ENCODE data around the gene TNFRSF9.

TNFRSF9 gene

GRCh38 chr1:7940745-7941436, at the start of gene TNFRSF9:
Gene TNFRSF9, minus strand, starts transcription at chr1:7940839. Its CDS starts 845 bp downstream, at chr1:7939994.
- Histone ChIP-seq H3K27me3 (ENCODE audit: control insufficient read depth, insufficient read depth, low read length) (peaks cover 46% of the 10 kb centered on the region), H3K4me3 (ENCODE audit: low read depth, low read length) (no peak within 1 kb of the TSS), H3K4me1 (ENCODE audit: control insufficient read depth, insufficient read depth, low read length) (peaks cover 9% of the 10 kb centered on the region; the same call in 1 of the 2 replicates), H3K9ac (ENCODE audit: low read length) (no peak within 1 kb of the TSS), H3K27ac (ENCODE audit: low read depth, low read length) (no peak within 1 kb of the TSS), H3K36me3 (ENCODE audit: control insufficient read depth, insufficient read depth, low read length) (no peaks in the 10 kb centered on the region), H3K9me3 (ENCODE audit: control insufficient read depth, insufficient read depth, low read depth, low read length) (no peaks in the 10 kb centered on the region)

- H3K9me3 ChIP-seq (ENCODE audit: control insufficient read depth, insufficient read depth, low read depth, low read length): no peaks in the 10 kb centered on the region
- no peaks in the 10 kb centered on the region for H3K27me3 ChIP-seq (ENCODE audit: control insufficient read depth, insufficient read depth, low read length)
- peaks cover 12% of the 10 kb centered on the region for H3K4me1 ChIP-seq (ENCODE audit: control insufficient read depth, insufficient read depth, low read length)
- H3K27ac ChIP-seq (ENCODE audit: low read depth, low read length): no peak overlapping the region
- peaks cover 27% of the 10 kb centered on the region for H3K36me3 ChIP-seq (ENCODE audit: control insufficient read depth, insufficient read depth, low read length)
- no peak overlapping the region for H3K9ac ChIP-seq (ENCODE audit: low read length)
- no peak overlapping the region for H3K4me3 ChIP-seq (ENCODE audit: low read depth, low read length)
These were observed 49.3 kb upstream of the TNFRSF9 start for GRCh38 chr1:7989762-7990428.

DNA sequence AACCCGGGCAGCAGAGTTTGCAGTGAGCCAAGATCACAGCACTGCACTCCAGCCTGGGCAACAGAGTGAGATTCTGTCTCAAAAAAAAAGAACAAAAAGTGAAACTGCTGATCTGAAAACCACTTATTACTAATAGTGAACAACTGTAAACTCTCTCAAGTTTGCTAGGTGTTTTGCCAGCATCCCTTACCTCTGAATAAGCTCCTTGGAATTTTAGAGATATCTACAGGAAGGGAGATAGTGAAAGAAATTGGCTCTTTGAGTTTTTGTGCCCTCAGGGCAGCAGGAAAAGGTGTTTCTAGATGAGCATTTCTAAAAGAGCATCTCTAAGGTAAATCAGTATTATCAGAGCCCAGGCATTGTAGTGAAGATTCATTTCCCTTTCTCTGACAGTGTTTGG, 47.9 kb upstream of the TNFRSF9 start:
- no peaks in the 10 kb centered on the region for H3K9me3 ChIP-seq (ENCODE audit: control insufficient read depth, insufficient read depth, low read depth, low read length)
- peaks cover 12% of the 10 kb centered on the region for H3K4me1 ChIP-seq (ENCODE audit: control insufficient read depth, insufficient read depth, low read length)
- no peak overlapping the region; the same call in 1 of the 2 replicates for H3K27ac ChIP-seq (ENCODE audit: low read depth, low read length)
- H3K27me3 ChIP-seq (ENCODE audit: control insufficient read depth, insufficient read depth, low read length): no peaks in the 10 kb centered on the region
- H3K36me3 ChIP-seq (ENCODE audit: control insufficient read depth, insufficient read depth, low read length): peaks cover 40% of the 10 kb centered on the region
- no peak overlapping the region for H3K9ac ChIP-seq (ENCODE audit: low read length)
- no peak overlapping the region for H3K4me3 ChIP-seq (ENCODE audit: low read depth, low read length)

DNA sequence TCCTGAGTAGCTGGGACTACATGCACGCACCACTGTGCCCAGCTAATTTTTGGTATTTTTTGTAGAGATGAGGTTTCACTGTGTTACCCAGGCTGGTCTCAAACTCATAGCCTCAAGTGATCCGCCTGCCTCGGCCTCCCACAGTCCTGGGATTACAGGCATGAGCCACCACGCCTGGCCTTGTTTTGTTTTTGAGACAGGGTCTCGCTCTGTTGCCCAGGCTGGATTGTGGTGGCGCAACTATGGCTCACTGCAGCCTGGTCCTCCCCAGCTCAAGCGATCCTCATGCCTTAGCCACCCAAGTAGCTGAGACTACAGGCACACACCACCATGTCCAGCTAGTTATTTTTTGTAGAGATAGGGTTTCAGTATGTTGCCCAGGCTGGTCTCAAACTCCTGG, 46.9 kb upstream of the TNFRSF9 start:
- H3K9me3 ChIP-seq (ENCODE audit: control insufficient read depth, insufficient read depth, low read depth, low read length): no peaks in the 10 kb centered on the region
- peaks cover 50% of the 10 kb centered on the region for H3K36me3 ChIP-seq (ENCODE audit: control insufficient read depth, insufficient read depth, low read length)
- no peaks in the 10 kb centered on the region for H3K27me3 ChIP-seq (ENCODE audit: control insufficient read depth, insufficient read depth, low read length)
- H3K4me1 ChIP-seq (ENCODE audit: control insufficient read depth, insufficient read depth, low read length): peaks cover 17% of the 10 kb centered on the region
- H3K27ac ChIP-seq (ENCODE audit: low read depth, low read length): no peak overlapping the region
- no peak overlapping the region for H3K9ac ChIP-seq (ENCODE audit: low read length)
- no peak overlapping the region for H3K4me3 ChIP-seq (ENCODE audit: low read depth, low read length)

DNA sequence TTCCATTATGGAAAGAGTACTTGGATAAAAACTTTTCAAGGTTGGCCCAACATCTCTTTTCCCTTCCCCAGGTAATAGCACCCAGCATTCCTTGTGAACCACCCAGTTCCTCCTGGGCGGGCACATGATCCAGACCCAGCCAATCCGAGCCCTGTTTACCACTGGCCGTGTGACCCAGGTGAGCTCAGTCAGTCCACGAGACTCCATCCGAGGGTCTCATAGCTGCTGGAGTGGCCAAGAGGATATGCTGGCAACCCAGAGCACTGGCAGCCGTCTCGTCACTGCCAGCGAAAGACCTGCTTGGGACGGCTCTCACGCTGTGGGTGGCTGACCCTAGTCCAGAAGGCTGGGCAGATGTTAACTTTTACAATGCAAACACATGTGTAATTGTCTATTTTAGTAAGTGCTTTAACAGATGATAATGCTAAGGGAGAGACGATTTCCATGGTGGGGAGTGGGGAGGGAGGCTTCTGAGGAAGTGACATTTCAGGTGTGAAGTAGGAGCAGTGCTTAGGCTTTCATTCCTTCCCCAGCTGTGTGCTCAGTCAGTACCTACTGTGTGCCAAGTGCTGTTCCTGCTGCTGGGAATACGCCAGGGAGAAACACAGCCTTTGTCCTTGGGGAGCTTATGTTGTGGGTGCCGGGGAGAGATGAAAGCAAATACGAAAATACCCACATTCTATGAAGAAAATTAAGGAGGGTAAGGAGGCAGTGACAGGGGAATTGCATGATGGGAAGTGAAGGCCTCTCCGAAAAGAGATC, 45.4 kb upstream of the TNFRSF9 start:
- H3K9me3 ChIP-seq (ENCODE audit: control insufficient read depth, insufficient read depth, low read depth, low read length): no peaks in the 10 kb centered on the region
- H3K4me3 ChIP-seq (ENCODE audit: low read depth, low read length): no peak overlapping the region
- H3K27ac ChIP-seq (ENCODE audit: low read depth, low read length): no peak overlapping the region
- H3K27me3 ChIP-seq (ENCODE audit: control insufficient read depth, insufficient read depth, low read length): no peaks in the 10 kb centered on the region
- peaks cover 10% of the 10 kb centered on the region for H3K4me1 ChIP-seq (ENCODE audit: control insufficient read depth, insufficient read depth, low read length)
- no peak overlapping the region for H3K9ac ChIP-seq (ENCODE audit: low read length)
- peaks cover 56% of the 10 kb centered on the region for H3K36me3 ChIP-seq (ENCODE audit: control insufficient read depth, insufficient read depth, low read length)

- no peaks in the 10 kb centered on the region for H3K27me3 ChIP-seq (ENCODE audit: control insufficient read depth, insufficient read depth, low read length)
- peaks cover 9% of the 10 kb centered on the region for H3K4me1 ChIP-seq (ENCODE audit: control insufficient read depth, insufficient read depth, low read length)
- no peak overlapping the region for H3K27ac ChIP-seq (ENCODE audit: low read depth, low read length)
- no peak overlapping the region for H3K4me3 ChIP-seq (ENCODE audit: low read depth, low read length)
- H3K36me3 ChIP-seq (ENCODE audit: control insufficient read depth, insufficient read depth, low read length): peaks cover 59% of the 10 kb centered on the region
- no peaks in the 10 kb centered on the region for H3K9me3 ChIP-seq (ENCODE audit: control insufficient read depth, insufficient read depth, low read depth, low read length)
- H3K9ac ChIP-seq (ENCODE audit: low read length): no peak overlapping the region
These were observed 44.2 kb upstream of the TNFRSF9 start for GRCh38 chr1:7984811-7985210.

DNA sequence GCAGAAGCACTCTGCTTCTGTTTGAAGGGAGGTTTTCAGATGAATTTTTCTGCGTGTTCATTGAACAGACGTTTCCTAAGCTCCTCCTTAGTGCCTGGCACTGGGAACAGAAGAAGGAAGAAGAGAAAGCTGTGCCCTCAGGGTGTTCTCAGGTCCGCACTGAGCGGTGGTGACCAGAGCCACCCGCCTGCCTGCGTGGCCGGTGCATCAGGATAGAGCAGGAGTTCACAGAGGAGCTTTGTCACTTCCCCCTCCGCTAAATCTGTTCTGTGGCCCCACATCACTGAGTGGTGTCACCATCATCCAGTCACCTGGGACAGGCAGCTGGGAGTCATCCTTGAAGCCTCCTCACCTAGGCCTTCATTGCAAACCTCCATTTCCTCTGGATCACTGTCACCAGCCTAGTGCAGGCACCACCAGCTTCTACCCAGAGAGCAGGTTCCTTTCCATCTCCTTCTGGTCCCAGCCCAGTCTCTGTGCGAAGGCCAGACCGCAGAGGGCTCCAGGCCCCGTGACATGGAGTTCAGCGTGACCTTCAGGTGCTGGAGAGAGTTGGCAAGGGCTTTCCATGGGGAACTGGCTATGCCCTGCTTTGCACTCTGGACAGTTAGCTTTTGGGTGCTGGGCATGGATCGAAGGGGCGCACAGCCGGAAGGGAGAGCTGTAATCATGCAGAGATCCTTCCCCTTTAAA, 42.6 kb upstream of the TNFRSF9 start:
- Histone ChIP-seq H3K4me1 (ENCODE audit: control insufficient read depth, insufficient read depth, low read length) (peaks cover 6% of the 10 kb centered on the region), H3K9me3 (ENCODE audit: control insufficient read depth, insufficient read depth, low read depth, low read length) (no peaks in the 10 kb centered on the region), H3K36me3 (ENCODE audit: control insufficient read depth, insufficient read depth, low read length) (peaks cover 71% of the 10 kb centered on the region), H3K27me3 (ENCODE audit: control insufficient read depth, insufficient read depth, low read length) (no peaks in the 10 kb centered on the region), H3K4me3 (ENCODE audit: low read depth, low read length) (no peak overlapping the region), H3K27ac (ENCODE audit: low read depth, low read length) (no peak overlapping the region), H3K9ac (ENCODE audit: low read length) (peak overlapping the region; percentile 13)

DNA sequence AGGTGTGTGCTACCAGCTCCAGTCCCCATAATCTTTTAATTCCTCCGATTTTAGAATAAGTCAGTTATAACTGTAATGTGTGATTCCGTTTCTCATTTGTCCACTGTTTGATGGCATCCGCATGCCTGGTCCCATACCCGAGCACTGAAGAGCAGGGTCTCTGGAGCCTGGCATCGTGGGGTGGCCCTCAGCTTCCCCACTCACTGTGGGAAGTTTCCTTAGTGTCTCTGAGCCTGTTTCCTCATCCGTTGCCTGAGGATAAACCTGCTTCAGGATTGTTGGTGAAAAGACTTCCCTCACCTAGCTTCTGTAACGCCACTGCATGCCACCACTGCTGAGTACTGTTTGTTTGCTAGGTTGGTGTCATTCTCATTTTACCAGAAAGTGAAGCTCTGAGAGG, 40.3 kb upstream of the TNFRSF9 start:
- Histone ChIP-seq H3K36me3 (ENCODE audit: control insufficient read depth, insufficient read depth, low read length) (peaks cover 83% of the 10 kb centered on the region), H3K4me3 (ENCODE audit: low read depth, low read length) (no peak overlapping the region), H3K9ac (ENCODE audit: low read length) (no peak overlapping the region), H3K4me1 (ENCODE audit: control insufficient read depth, insufficient read depth, low read length) (peaks cover 6% of the 10 kb centered on the region), H3K27me3 (ENCODE audit: control insufficient read depth, insufficient read depth, low read length) (no peaks in the 10 kb centered on the region), H3K9me3 (ENCODE audit: control insufficient read depth, insufficient read depth, low read depth, low read length) (no peaks in the 10 kb centered on the region), H3K27ac (ENCODE audit: low read depth, low read length) (no peak overlapping the region)

DNA sequence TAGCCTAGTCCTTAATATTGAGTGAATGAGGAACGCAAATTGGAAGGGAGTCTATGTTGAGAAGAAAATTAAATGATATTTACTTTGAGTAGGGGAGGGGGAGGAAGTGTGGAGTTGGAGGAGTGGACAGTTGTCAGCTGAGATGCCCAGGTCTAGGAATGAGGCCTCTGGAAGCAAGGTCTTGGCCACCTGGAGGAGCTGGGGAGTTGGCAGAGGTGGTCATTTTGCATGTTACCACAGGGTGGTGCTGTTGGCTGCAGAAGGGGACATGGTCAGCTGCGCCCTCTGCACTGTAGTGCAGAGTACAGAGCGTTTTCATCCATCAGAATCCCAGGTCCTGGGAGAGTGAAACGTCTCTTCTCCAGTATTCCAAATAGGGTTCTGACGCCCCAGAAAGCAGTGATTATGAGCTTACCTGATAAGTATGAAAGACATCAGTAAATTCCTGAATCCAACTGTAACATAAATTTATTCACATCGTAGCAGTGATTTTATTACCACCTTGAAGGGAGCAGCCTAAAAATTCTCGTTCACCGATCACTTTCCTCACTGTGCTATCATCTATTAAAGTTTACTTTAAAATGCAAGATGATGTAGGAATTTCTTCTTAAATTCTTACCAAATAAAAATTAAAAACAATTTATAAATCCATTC, 34.7 kb upstream of the TNFRSF9 start:
- Histone ChIP-seq H3K36me3 (ENCODE audit: control insufficient read depth, insufficient read depth, low read length) (peaks cover 68% of the 10 kb centered on the region), H3K4me3 (ENCODE audit: low read depth, low read length) (no peak overlapping the region), H3K27me3 (ENCODE audit: control insufficient read depth, insufficient read depth, low read length) (no peaks in the 10 kb centered on the region), H3K4me1 (ENCODE audit: control insufficient read depth, insufficient read depth, low read length) (no peaks in the 10 kb centered on the region), H3K9ac (ENCODE audit: low read length) (no peak overlapping the region), H3K27ac (ENCODE audit: low read depth, low read length) (no peak overlapping the region), H3K9me3 (ENCODE audit: control insufficient read depth, insufficient read depth, low read depth, low read length) (no peaks in the 10 kb centered on the region)

DNA sequence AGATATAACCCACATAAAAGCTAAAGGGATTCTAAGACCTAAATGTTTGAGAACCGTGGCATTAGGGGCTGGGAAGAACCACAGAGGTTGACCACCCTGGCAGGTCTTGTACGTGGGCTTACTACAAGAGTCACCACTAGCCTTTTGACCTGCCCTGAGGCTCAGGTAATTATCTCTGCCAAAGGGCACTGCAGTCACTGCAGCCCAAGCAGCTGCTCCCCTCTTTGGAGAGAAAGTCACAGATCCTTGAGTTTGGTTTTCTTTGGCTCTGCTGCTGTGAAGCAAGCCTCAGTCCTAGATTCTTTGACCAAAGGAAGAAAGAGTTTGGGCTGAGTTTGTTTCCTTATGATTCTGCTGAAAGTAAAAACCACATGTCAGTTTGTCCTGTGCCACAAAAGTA, 32.4 kb upstream of the TNFRSF9 start:
- Histone ChIP-seq H3K9me3 (ENCODE audit: control insufficient read depth, insufficient read depth, low read depth, low read length) (no peaks in the 10 kb centered on the region), H3K27me3 (ENCODE audit: control insufficient read depth, insufficient read depth, low read length) (no peaks in the 10 kb centered on the region), H3K27ac (ENCODE audit: low read depth, low read length) (no peak overlapping the region), H3K9ac (ENCODE audit: low read length) (no peak overlapping the region), H3K4me1 (ENCODE audit: control insufficient read depth, insufficient read depth, low read length) (no peaks in the 10 kb centered on the region), H3K4me3 (ENCODE audit: low read depth, low read length) (no peak overlapping the region), H3K36me3 (ENCODE audit: control insufficient read depth, insufficient read depth, low read length) (peaks cover 65% of the 10 kb centered on the region)

All from HUES6 (cell line).